Transverse colon (tissue), 3 donors: ENCODE measurements around the gene HERC2.
"Not testable (repeated sequence)": the region's sequence is repeated elsewhere in the genome, so short reads cannot be mapped to it uniquely, and the experiment has no call there.

ENCODE experiments used
- POLR2A ChIP-seq: fragments of 450-650 bp; IDR thresholded peaks from one replicate; pipeline ENCODE4 v1.6.1; 2016; ENCODE audit warnings: antibody characterized with exemption, mild to moderate bottlenecking, moderate library complexity
- TF ChIP-seq, protein P1 (sequence below), 5 experiments: fragments of 200-600 bp in 3 of 5; fragments of 450-650 bp in 2 of 5; sonication (generic) in 3 of 5; IDR thresholded peaks; 1 replicate in 2 of 5; 2 replicates in 3 of 5; pipeline ENCODE4 v1.5.1; 2016 to 2017; ENCODE audit warnings: antibody characterized with exemption in 5 of 5, inconsistent platforms in 3 of 5, mild to moderate bottlenecking in 2 of 5, moderate library complexity in 1 of 5

DNA sequence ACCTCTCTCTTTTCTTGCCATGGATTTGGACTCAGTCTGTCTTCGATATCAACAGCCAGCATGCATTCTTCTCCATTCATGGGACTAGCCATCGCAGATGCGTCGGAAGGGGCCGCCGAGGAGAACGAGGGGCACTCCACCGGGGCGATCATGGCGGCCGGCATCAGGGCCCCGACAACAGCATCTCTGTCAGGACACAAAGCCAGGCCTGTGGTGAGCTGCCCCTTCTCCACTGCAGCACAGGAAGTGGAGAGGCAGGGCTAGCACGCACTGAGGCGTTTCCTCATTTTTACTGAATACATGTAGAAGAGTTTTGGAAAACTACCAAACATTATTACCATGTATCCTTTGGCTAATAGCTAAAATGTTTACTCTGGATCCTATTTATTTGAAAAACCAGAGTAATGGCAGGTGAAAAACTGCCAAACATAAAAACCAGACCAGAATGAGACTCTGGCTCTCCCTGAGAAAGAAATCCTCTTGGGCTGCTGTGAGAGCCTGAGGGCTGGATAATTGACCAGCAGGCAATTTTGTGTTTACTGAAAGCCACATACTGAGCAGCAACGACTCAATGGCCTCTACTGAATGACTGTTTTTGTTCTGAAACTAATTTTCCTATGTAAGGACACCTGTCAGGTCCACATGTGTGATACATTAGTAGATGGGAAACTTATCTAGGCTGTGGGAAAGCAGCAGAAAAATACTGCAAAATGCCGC is 153.4 kb downstream of the HERC2 start:
- TF ChIP-seq, protein P1, sequence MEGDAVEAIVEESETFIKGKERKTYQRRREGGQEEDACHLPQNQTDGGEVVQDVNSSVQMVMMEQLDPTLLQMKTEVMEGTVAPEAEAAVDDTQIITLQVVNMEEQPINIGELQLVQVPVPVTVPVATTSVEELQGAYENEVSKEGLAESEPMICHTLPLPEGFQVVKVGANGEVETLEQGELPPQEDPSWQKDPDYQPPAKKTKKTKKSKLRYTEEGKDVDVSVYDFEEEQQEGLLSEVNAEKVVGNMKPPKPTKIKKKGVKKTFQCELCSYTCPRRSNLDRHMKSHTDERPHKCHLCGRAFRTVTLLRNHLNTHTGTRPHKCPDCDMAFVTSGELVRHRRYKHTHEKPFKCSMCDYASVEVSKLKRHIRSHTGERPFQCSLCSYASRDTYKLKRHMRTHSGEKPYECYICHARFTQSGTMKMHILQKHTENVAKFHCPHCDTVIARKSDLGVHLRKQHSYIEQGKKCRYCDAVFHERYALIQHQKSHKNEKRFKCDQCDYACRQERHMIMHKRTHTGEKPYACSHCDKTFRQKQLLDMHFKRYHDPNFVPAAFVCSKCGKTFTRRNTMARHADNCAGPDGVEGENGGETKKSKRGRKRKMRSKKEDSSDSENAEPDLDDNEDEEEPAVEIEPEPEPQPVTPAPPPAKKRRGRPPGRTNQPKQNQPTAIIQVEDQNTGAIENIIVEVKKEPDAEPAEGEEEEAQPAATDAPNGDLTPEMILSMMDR (IDR thresholded peaks at IDR 0.05) = not testable (repeated sequence)
- not testable (repeated sequence) for TF ChIP-seq POLR2A
